Uterus (tissue), 4 donors: ENCODE results near the gene RPL15. TPM values are rescaled to one million over a fixed set of nuclear protein-coding genes. Genes with fewer than 3 reads are reported as not detected.
A peak's percentile ranks its signal among the peaks of the same experiment; 100 is the strongest.

Experiments
- DNase-seq, 2 donors: peaks; one replicate each; pipeline ENCODE4 v3.0.0-alpha.2; 2019 to 2020
- H3K27ac ChIP-seq, 2 donors: fragments of 200-600 bp; sonication (generic); 1 replicate in 1 of 2; 2 replicates in 1 of 2; pipeline ENCODE4 v1.5.1; 2016 to 2018
- H3K27me3 ChIP-seq, 2 donors: fragments of 200-600 bp; sonication (generic); one replicate each; pipeline ENCODE4 v1.5.1; 2018 to 2019; ENCODE audit warnings: control low read depth in 1 of 2
- H3K36me3 ChIP-seq, 2 donors: fragments of 200-600 bp; sonication (generic); one replicate each; pipeline ENCODE4 v1.5.1; 2019; ENCODE audit warnings: control low read depth in 1 of 2
- H3K4me1 ChIP-seq, 2 donors: fragments of 200-600 bp; sonication (generic); one replicate each; pipeline ENCODE4 v1.5.1; 2018 to 2019; ENCODE audit warnings: control low read depth in 1 of 2
- H3K4me3 ChIP-seq, 2 donors: fragments of 200-600 bp; sonication (generic); 1 replicate in 1 of 2; 2 replicates in 1 of 2; pipeline ENCODE4 v1.5.1; 2018 to 2019; ENCODE audit warnings: mild to moderate bottlenecking in 1 of 2
- H3K9me3 ChIP-seq, 2 donors: fragments of 200-600 bp; sonication (generic); one replicate each; pipeline ENCODE4 v1.5.1; 2019; ENCODE audit warnings: control low read depth in 1 of 2
- CTCF ChIP-seq, 4 experiments: fragments of 200-600 bp in 2 of 4; fragments of 450-650 bp in 2 of 4; sonication (generic) in 2 of 4; IDR thresholded peaks; one replicate each; pipeline ENCODE4 v1.5.1; 2016 to 2019; ENCODE audit warnings: antibody characterized with exemption in 4 of 4, mild to moderate bottlenecking in 2 of 4, moderate library complexity in 1 of 4
- POLR2A ChIP-seq, 2 donors: fragments of 450-650 bp; IDR thresholded peaks; one replicate each; pipeline ENCODE4 v1.6.1; 2016; ENCODE audit warnings: antibody characterized with exemption in 2 of 2, mild to moderate bottlenecking in 1 of 2, moderate library complexity in 1 of 2
- intact Hi-C: fragments of 100-400 bp; cut with DNase I; formaldehyde crosslinking; loops from one replicate; pipeline ENCODE4 v1.15.1; 2023; ENCODE audit warnings: low total_unique reads
- total RNA-seq, 4 donors: library from RNA; depleted of rRNA in 3 of 4; stranded (reverse); fragments of >200 nt in 3 of 4; gene quantifications; one replicate each; pipeline versions ENCODE4 v1.1.0 to v1.2.4, GENCODE V29; 2014 to 2023
- donor health status: DM: yes; HTN: yes; CAD: no.

The RPL15 gene
- total RNA-seq, 4 donors from 2014 or later, result 2,242 to 5,103 (median 3,613) TPM

DNA sequence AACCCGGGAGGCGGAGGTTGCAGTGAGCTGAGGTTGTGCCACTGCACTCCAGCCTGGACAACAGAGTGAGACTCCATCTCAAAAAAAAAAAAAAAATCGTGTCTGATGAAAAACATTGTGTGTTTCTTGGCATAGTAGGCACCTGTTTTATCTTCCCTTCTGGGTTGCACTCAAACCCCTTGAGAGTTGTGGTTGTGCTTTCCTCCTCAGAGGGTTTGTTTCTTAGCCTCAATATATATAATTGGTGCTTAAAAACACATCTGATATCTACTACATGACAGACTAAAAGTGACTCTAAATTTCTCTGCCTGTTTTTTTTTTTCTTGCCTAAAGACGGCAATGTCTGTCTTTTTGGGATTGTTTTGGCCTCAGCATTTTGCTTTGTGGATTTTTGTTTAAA lies 35.7 kb downstream of the RPL15 start:
- peaks cover 4 to 15% of the 10 kb centered on the region in 2 donors for H3K4me1 ChIP-seq
- intact Hi-C loops, result no loop called here
- H3K27me3 ChIP-seq, result no peaks in the 10 kb centered on the region
- H3K4me3 ChIP-seq, result no peak overlapping the region
- TF ChIP-seq POLR2A (IDR thresholded peaks at IDR 0.05), result no peak
- TF ChIP-seq CTCF (IDR thresholded peaks at IDR 0.05), result no peak
- H3K36me3 ChIP-seq, result no peaks in the 10 kb centered on the region
- H3K9me3 ChIP-seq, result no peaks in the 10 kb centered on the region
- H3K27ac ChIP-seq, result no peak overlapping the region
- DNase-seq, result no peak

GRCh38 chr3:23953523-23953922 lies 36.6 kb downstream of the RPL15 start:
- intact Hi-C loops, result no loop called here
- peaks cover 4 to 15% of the 10 kb centered on the region in 2 donors for H3K4me1 ChIP-seq
- H3K27ac ChIP-seq, result peak overlapping the region in 1 of 2 donors; percentile 17
- H3K27me3 ChIP-seq, result no peaks in the 10 kb centered on the region
- no peaks in the 10 kb centered on the region for H3K36me3 ChIP-seq
- H3K4me3 ChIP-seq, result no peak overlapping the region
- no peaks in the 10 kb centered on the region for H3K9me3 ChIP-seq
- DNase-seq, result no peak
- TF ChIP-seq POLR2A (IDR thresholded peaks at IDR 0.05) (no peak), CTCF (IDR thresholded peaks at IDR 0.05) (no peak)

DNA sequence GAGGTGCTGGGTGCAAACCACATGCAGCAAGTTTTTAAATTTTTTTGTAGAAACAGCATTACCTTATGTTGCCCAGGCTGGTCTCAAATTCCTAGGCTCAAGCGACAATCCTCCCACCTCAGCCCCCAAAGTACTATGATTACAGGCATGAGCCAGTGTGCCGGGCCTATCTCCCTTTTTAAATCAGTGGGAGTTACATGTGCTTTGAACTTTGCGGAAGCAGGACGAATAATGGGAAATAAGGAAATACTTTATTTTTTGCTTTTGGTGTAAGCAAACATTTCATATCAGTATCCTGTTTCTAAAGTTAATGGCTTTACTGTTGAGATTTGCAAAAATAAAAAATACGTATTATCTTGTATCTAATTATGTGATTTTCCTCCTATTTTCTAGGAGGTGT lies 37.2 kb downstream of the RPL15 start:
- no peaks in the 10 kb centered on the region for H3K9me3 ChIP-seq
- peak overlapping the region in 1 of 2 donors; percentile 17 for H3K27ac ChIP-seq
- H3K27me3 ChIP-seq, result no peaks in the 10 kb centered on the region
- intact Hi-C loops, result no loop called here
- H3K36me3 ChIP-seq, result no peaks in the 10 kb centered on the region
- DNase-seq, result no peak
- no peak overlapping the region for H3K4me3 ChIP-seq
- TF ChIP-seq POLR2A (IDR thresholded peaks at IDR 0.05), result no peak
- no peak for TF ChIP-seq CTCF (IDR thresholded peaks at IDR 0.05)
- peaks cover 4 to 10% of the 10 kb centered on the region in 2 donors for H3K4me1 ChIP-seq

DNA sequence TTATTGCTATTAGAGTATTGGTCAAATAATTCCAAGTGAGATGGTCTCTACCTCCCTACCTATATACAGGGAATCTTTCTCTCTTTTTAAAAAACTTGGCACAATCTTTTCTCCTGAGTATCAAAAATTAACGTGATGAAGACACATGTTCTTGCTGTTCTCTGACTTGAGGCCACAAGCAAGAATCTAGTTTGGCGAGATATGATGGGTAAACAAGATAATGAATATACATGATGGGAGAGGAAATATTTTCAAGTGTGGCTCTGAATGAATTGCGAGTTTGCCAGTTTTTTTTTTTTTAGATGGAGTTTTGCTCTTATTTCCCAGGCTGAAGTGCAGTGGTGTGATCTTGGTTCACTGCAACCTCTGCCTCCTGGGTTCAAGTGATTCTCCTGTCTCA lies 39.8 kb downstream of the RPL15 start:
- Histone ChIP-seq H3K36me3 (no peaks in the 10 kb centered on the region), H3K9me3 (no peaks in the 10 kb centered on the region), H3K4me1 (peaks cover 0 to 8% of the 10 kb centered on the region in 2 donors)

More for the DNA sequence above, 39.8 kb downstream of the RPL15 start:
- Histone ChIP-seq H3K27ac (no peak overlapping the region), H3K4me3 (no peak overlapping the region), H3K27me3 (no peaks in the 10 kb centered on the region)
- no peak for DNase-seq
- TF ChIP-seq CTCF (IDR thresholded peaks at IDR 0.05) (no peak), POLR2A (IDR thresholded peaks at IDR 0.05) (no peak)
- intact Hi-C loops, result no loop called here
